Smooth muscle cell (in vitro differentiated cells): ENCODE measurements around the gene MYD88. TPM values are rescaled to one million over a fixed set of nuclear protein-coding genes. Genes with fewer than 3 reads are reported as not detected.

Source experiments
- DNase-seq: peaks from one replicate; lab custom pipeline; 2025; ENCODE audit not compliant: unreplicated experiment; lab: John Stamatoyannopoulos, UW
- H2AFZ ChIP-seq: fragments of 200-600 bp; sonication (generic); 2 replicates; pipeline ENCODE4 v1.6.0; 2016; ENCODE audit warnings: antibody characterized with exemption, low read depth, mild to moderate bottlenecking
- H3F3A ChIP-seq: fragments of 200-600 bp; sonication (generic); 2 replicates; pipeline ENCODE4 v1.6.0; 2017; ENCODE audit warnings: antibody characterized with exemption, low read depth
- H3K27ac ChIP-seq: fragments of 200-600 bp; sonication (generic); 2 replicates; pipeline ENCODE4 v1.5.1; 2016; ENCODE audit warnings: low read depth, mild to moderate bottlenecking
- H3K27me3 ChIP-seq: fragments of 200-600 bp; sonication (generic); 2 replicates; pipeline ENCODE4 v1.6.1; 2016; ENCODE audit warnings: low read depth, mild to moderate bottlenecking
- H3K36me3 ChIP-seq: fragments of 200-600 bp; sonication (generic); 2 replicates; pipeline ENCODE4 v1.5.1; 2016; ENCODE audit warnings: low read depth
- H3K4me1 ChIP-seq: fragments of 200-600 bp; sonication (generic); 2 replicates; pipeline ENCODE4 v1.5.1; 2016; ENCODE audit warnings: low read depth
- H3K4me2 ChIP-seq: fragments of 200-600 bp; sonication (generic); 2 replicates; pipeline ENCODE4 v1.6.0; 2016; ENCODE audit warnings: mild to moderate bottlenecking
- H3K4me3 ChIP-seq: fragments of 200-600 bp; sonication (generic); 2 replicates; pipeline ENCODE4 v1.5.1; 2016; ENCODE audit warnings: mild to moderate bottlenecking
- H3K79me2 ChIP-seq: fragments of 200-600 bp; sonication (generic); 2 replicates; pipeline ENCODE4 v1.6.0; 2016; ENCODE audit warnings: low read depth, mild to moderate bottlenecking
- H3K9ac ChIP-seq: fragments of 200-600 bp; sonication (generic); 2 replicates; pipeline ENCODE4 v1.6.0; 2016; ENCODE audit warnings: low read depth
- H3K9me3 ChIP-seq: fragments of 200-600 bp; sonication (generic); replicated peaks from 2 replicates; pipeline ENCODE4 v1.5.1; 2016; ENCODE audit warnings: low read depth
- H4K20me1 ChIP-seq: fragments of 200-600 bp; sonication (generic); 2 replicates; pipeline ENCODE4 v1.6.0; 2016; ENCODE audit warnings: low read depth
- CTCF ChIP-seq: fragments of 200-600 bp; sonication (generic); IDR thresholded peaks from 2 replicates; pipeline ENCODE4 v1.5.1; 2017; ENCODE audit warnings: borderline replicate concordance, mild to moderate bottlenecking, antibody characterized with exemption; ENCODE audit not compliant: insufficient read depth, poor library complexity, severe bottlenecking
- WGBS: methylation state at CpG from one replicate; pipeline ENCODE4 v1.1.7; 2016; ENCODE audit warnings: low lambda C conversion rate; 5-methylcytosine and 5-hydroxymethylcytosine counted together
- polyA plus RNA-seq: library from polyadenylated mRNA; unstranded; fragments of >200 nt; fragmentation: Nextera tagmentation; extraction: Ambion mirVana; gene quantifications from 2 replicates; pipeline ENCODE4 v1.2.1, GENCODE V29; 2016
- total RNA-seq: library from RNA; depleted of rRNA; stranded (reverse); fragments of >200 nt; gene quantifications from 2 replicates; pipeline ENCODE4 v1.2.3, GENCODE V29; 2014

The MYD88 gene
- total and polyA plus RNA-seq, 2 experiments from 2014 or later, result 14.1 to 37.5 TPM

DNA sequence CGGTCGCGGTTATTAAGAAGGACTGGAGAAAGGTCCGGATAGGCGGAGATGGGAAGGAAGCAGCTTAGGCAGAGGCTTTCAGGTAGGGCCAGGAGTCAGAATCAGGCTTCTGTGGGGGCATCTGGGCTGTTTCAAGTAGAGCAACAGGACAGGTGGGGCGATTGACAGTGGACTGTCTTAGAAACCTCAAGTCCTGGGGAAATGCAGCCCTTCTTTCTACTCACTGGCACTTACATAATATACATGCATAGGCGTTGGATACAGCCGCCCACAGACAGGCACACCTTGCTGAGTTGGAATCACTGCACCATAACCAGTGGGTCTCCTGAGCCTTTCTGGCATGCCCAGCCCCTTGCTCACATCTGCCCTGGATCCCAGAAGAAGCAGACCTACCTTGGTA is 730 bp downstream of the MYD88 start:
- no peak for TF ChIP-seq CTCF
- H2AFZ ChIP-seq, result peak overlapping the region; percentile 98
- H3K4me1 ChIP-seq, result peaks cover 27% of the 10 kb centered on the region
- H3K9ac ChIP-seq, result peak overlapping the region; percentile 77
- DNase-seq, result no peak
- H3K4me2 ChIP-seq, result peak overlapping the region; percentile 88
- no peaks in the 10 kb centered on the region for H3K27me3 ChIP-seq
- H4K20me1 ChIP-seq, result peaks cover 18% of the 10 kb centered on the region
- peak overlapping the region; percentile 80 for H3K4me3 ChIP-seq
- H3K27ac ChIP-seq, result peak overlapping the region; percentile 86
- peaks cover 4% of the 10 kb centered on the region for H3F3A ChIP-seq
- H3K79me2 ChIP-seq, result peaks cover 36% of the 10 kb centered on the region
- H3K9me3 ChIP-seq, result no peaks in the 10 kb centered on the region
- 36% methylated on average over 8 of the region's 8 CpGs for WGBS
- no peaks in the 10 kb centered on the region for H3K36me3 ChIP-seq

DNA sequence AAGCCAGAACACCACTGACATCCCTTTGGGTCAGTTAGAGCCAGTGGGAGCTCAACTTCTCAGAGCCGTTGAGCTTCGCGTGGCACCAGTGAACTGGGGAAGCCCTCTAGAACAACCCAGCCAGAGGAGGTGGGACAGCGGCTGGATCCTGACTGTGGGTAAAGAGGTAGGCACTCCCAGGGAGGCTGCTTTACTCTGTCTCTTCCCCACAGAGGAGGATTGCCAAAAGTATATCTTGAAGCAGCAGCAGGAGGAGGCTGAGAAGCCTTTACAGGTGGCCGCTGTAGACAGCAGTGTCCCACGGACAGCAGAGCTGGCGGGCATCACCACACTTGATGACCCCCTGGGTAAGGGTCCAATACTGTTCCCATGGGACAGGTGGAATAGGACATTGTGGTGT is 1.2 kb downstream of the MYD88 start:
- Histone ChIP-seq H3K4me3 (peak overlapping the region; percentile 80), H3K9me3 (no peaks in the 10 kb centered on the region), H3K4me1 (peaks cover 27% of the 10 kb centered on the region), H3F3A (peaks cover 4% of the 10 kb centered on the region), H3K4me2 (peak overlapping the region; percentile 88), H3K79me2 (peaks cover 33% of the 10 kb centered on the region), H2AFZ (no peak overlapping the region), H3K27me3 (no peaks in the 10 kb centered on the region), H3K36me3 (no peaks in the 10 kb centered on the region), H3K27ac (no peak overlapping the region), H3K9ac (peak overlapping the region; percentile 77), H4K20me1 (peaks cover 17% of the 10 kb centered on the region)
- no peak for TF ChIP-seq CTCF
- no peak for DNase-seq
- WGBS, result 96% methylated on average over 7 of the region's 7 CpGs

GRCh38 chr3:38140326-38141172 is 2.1 kb downstream of the MYD88 start:
- Histone ChIP-seq H3K79me2 (peaks cover 24% of the 10 kb centered on the region), H3K4me2 (peak overlapping the region; percentile 88), H3K27me3 (no peaks in the 10 kb centered on the region), H3K9ac (no peak overlapping the region), H3K4me3 (no peak overlapping the region), H3K4me1 (peaks cover 24% of the 10 kb centered on the region), H3K36me3 (no peaks in the 10 kb centered on the region), H3K9me3 (no peaks in the 10 kb centered on the region), H4K20me1 (peaks cover 9% of the 10 kb centered on the region), H3K27ac (no peak overlapping the region), H3F3A (peaks cover 4% of the 10 kb centered on the region), H2AFZ (no peak overlapping the region)
- 97% methylated on average over 13 of the region's 13 CpGs for WGBS
- no peak for DNase-seq
- no peak for TF ChIP-seq CTCF
